Pulmonary artery endothelial cell (primary cell): ENCODE results near the gene DNAJC30. TPM values are rescaled to one million over a fixed set of nuclear protein-coding genes. Genes with fewer than 3 reads are reported as not detected.

Experiments
- DNase-seq: peaks from one replicate; pipeline ENCODE4 v3.0.0-alpha.2; 2011; ENCODE audit warnings: low read depth, low spot score
- total RNA-seq: library from RNA; depleted of rRNA; stranded (reverse); fragments of >200 nt; gene quantifications from 2 replicates; pipeline ENCODE4 v1.2.3, GENCODE V29; 2014

Gene DNAJC30
- total RNA-seq, 1 donor from 2014 or later, result 2.7 TPM

DNA sequence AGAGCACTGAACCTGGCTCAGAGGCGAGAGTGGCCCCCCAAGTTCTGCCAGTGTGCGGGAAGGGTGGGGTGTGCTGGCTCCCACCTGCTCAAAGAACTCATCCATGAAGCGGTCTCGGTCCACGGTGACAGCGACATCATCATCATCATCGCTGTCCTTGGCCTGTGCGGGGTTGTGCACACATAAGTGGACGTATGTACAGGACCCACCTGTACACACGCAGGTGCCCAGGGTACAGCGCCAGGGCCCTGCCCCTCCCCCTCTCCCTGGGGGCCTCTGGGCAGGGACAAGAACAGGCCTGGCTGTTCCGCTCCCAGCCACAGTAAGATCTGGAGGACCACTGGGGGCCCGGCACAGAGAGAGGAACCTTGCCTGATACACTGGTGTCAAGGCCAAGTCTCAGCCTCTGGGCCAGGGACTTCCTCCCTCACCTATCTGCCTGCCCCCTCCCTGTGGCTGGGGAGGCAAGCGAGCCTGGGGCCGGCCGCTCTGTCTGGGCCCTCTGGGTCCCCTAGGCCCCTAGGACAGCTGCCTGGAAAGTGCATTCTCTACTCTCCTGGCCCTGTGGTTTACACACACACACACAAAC, 25.8 kb upstream of the DNAJC30 start:
- no peak for DNase-seq

DNA sequence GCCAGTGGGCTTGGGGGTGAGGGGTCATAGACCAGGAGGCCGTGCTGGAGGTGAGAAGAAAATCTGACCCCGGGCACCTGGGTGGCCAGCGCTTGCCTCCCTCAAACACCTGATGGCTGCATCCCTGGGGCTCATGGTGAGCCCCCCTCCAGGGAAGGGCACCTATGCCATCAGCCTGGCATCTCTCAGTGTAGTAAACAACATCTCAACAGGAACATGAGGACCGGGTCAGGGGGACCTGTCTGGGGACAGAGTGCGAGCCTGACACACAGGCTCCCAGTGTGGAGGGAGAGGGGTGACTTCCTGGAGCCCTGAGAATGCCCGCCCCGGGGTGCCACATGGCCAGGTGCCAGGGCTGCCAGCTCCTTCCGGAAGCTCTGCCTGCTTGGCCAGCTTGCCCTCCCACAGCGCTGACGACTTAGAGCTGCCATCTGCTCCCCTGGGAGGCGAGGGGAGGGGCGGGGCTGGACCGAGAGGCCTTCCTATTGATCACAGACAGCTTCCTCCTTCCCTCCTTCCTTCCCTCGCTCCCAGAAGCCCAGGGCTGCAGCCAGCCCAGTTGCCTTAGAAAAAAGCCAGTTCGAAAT, 23.9 kb upstream of the DNAJC30 start:
- DNase-seq, result no peak

DNA sequence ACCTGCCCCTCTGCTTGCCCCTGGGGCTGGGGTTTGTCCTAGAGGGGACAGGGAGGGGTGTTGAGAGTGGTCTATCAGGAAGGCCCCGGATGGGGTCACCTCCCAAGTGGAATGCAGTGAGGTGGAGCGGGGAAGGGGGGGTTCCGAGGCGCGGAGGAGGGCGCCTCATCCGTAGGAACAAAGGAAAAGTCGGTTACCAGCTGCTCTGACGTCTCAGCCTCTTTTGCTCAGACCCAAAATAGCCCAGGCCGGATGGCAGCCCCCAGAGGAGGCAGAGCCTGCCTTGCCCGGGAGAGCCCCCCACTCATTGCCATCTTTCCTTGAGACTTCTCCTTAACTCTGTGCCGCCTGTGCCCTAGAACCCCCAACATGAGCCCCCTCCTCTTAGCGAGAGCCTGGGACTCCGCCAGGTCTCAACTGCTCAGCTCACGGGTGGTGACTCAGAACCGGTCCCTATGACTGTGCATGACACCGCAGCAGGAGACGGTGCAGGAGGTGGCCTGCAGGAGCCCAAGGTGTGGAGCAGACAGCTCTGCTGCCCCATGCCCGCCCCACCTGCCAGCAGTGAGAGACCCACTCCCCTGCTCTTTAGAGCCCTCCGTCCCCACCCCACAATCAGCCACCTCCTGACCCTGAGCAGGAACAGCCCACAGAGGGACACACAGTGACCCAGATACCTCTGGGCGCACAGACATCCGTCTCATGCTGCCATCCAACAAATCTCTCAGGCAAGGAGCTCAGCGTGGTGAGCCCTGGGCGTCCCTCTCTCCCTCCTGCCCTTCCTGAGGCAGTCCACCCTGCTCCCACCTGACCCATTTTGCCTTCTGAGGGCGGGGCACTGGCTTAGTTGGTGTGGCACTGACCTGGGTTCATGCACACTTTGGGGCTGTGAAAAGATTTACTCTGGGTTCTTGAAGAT, 23.1 kb upstream of the DNAJC30 start:
- no peak for DNase-seq

DNA sequence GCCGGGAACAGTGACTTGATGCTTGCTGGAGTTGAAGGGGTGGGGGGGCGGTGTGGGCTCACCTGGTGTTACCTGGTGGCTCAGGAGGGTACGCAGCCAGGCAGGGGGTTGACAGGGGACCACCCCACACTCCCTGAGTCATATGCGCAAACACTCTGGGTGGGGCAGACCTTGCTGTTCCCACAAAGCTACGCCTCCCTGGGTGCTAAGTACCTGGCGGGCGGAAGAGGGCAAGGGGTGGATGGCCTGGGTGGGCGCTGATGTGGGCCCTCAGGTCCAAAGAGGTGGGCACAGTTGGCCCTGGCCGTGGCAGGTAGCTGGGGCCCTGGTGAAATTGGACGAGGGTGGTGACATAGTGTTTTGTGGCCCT, 22.3 kb upstream of the DNAJC30 start:
- DNase-seq, result no peak

DNA sequence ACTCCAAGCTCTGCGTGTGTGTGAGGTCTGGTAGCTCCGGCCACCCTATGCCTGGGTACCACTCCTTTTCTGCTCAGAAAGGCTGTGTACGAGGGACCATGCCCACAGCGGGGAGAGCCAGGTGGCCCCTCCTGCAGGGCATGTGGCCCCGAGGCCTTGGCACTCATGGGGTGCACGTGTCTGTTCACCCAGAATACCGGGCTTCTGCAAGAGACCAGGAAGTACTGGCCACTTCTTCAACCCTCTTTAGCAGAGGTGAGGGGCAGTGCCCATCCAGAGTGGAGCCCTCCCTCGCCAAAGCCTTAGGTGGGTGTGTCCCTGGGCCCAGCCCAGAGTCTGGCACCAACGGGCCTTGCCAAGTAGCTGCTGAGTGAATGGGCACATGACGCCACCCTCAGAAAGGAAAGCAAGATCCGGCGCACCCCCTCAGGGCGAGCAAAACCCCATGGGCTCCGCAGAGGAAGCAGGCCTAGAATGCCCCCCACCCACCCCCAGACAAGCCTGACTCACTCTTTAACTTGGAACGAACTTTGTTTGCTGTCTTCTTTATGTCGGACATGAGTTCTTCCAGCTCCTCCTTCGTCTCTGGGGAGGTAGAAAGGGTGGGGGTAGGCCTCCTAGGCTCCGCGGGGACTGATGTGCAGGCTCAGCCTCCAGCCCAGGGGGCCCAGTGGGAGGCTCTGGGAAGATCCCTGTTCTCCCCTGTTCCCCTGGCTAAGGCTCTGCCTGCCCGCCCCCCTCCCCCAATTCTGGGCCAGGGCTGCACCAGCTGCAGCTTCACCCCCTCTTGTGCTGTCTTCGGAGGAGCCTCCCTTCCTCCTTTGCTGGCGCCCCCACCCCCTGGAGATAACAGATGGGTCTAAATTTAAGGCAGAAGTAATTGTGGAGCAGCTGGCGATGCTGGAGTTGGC, 21.6 kb upstream of the DNAJC30 start:
- DNase-seq, result no peak

DNA sequence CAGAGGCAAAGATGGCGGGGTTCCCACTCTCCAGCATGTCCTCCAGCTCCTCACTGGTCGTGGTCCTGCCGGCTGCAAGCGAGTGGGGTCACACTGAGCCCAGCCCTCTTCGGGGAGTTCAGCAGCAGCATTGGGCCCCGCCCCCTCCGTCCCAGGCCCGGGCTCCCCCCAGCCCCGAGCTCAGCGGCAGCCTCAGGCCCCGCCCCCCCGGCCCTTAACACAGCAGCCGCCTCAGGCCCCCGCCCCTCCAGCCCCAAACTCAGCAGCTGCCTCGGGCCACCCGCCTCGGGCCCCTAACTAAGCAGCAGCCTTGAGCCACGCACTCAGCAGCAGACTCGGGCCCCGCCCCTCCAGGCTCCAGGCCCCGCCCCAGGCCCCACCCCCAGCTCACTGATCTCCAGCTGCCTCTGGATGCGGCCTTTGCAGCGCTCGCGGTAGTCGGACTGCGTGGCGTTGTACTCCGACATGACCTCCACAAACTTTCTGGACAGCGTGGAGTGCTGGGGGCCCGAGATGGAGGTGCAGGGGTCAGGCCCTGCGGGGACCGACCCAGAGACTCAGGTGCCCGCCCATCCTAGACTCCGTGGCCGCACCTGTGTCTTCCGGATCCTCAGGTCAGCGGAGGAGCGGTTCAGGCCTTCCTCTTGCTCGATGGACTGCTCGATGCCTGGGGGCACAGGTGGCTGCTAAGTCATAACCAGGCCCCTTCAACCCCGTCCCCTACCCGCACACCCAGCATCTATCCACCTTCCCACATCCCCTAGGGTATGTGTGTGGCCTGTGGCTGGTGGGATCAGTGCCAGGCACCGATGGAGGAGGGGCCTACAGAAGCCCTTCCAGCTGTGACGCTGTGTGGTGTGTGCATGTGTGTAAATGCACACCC, 20.7 kb upstream of the DNAJC30 start:
- DNase-seq, result no peak

DNA sequence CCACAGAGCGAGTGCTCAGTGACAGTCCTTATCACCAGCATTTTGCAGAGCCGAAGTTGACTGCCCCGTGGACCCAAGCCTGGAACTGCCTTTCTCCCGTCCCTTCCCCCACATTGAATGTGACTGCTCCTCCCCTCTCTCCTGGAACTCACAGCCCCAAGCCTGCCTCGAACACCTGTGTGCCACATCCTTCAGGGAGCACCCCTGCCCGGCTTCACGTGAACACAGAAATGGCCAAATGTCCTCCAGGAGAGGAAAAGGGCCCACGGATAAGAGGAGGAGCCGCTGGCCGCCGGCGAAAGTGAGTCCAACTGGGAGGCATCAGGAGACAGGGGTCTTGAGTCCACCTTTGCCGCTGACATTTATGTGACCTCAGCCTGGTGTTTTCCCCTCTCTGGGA, 20.0 kb upstream of the DNAJC30 start:
- no peak for DNase-seq

DNA sequence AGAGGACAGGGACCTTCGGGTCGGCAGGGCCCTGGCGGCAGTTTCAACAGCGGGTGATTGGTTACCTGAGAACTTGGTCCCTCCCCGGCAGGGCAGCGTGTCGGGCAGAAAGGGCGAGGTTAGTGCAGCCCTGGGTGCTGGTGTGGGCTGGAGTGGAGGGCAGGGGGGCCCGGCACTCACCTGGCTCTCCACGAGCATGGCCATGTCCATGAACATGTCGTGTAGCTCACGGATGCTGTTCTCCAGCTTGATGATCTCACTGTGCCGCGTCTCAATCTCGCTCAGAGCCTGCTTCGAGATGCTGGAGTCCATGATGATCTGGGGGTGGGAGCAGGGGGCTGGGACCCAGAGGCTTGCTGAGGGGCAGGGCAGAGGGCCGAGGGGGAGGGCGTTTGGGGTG, 19.4 kb upstream of the DNAJC30 start:
- DNase-seq, result no peak

DNA sequence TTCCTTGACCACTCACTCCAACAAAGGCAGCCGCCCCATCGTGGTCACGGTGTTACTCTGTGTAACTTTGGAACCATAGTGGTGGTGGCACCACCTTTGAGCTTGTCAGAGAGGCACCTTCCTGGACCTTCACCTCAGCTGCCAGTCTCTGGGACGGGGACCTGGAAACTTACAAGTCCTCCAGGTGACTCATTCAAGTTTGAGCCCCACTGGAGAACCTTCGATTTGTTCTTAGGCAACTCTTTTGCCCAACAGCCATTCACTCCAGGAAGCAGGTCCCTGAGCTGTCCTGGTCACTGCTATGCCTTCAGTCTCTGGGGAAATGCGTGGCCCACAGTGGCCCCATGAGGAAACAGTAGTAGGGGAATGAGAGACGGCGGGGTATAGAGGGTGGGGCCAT, 19.0 kb upstream of the DNAJC30 start:
- DNase-seq, result no peak

DNA sequence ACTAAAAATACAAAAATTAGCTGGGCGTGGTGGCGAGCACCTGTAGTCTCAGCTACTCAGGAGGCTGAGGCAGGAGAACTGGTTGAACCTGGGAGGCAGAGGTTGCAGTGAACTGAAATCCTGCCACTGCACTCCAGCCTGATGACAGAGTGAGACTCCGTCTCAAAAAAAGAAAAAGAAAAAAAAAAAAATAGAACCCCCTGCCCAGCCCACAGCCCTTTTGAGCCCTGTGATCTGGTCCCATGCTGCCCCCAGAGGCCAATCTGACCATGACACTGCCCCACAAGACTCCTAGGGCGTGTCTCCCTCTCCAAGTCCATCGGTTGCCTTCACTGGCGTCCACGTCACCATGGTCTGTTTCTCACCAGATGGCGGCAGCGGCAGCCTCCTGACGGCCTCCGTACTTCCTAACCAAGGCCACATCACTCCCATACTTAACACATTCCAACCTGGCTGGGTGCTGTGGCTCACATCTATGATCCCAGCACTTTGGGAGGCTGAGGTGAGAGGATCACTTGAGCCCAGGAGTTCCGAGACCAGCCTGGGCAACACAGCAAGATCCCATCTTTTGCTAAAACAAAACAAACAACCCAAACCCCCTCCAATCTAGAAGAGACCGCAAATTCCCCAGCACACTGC, 18.2 kb upstream of the DNAJC30 start:
- DNase-seq, result no peak

DNA sequence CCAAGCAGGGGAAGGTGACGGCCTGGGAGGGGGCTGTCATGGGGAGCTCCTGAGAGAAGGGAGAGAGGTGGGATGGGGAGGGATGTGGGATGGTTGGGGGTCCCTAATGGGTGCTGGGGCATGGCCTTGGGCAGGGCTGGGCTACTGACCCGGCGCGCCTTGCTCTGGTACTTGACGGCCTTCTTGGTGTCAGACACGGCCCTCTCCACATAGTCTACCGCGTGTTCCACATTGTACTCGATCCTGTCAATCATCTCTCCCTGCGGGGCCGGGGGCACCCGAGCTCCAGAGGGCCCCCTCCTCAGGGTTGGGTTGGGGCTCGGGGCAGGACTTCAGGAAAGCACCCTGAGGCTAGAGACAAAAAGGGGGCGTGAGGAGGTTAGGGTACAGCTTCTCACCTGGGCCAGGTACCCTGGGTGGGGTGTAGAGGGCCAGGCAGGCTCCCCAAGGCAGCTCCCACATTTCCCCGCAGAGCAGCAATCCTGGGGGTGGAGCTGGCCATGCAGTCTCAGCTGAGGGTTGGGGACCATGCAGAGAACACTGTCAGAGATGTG, 17.4 kb upstream of the DNAJC30 start:
- DNase-seq, result no peak

DNA sequence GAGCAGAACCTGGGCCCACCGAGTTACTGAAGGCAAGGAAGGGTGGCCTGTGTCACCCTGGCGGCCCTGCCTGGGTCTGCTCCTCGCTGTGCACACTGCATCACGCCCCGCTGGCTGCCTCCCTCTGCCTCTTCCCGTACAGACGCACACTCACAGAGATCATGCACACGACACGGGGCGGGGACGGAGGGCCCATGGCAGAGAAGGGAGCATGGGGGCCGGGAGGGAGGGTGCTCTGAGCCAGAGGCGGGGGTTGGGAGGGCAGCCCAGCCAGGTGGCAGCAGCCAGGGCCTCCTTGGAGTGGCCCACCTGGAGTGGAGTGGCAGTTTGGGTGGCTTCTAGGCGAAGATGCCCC, 16.8 kb upstream of the DNAJC30 start:
- DNase-seq, result no peak

DNA sequence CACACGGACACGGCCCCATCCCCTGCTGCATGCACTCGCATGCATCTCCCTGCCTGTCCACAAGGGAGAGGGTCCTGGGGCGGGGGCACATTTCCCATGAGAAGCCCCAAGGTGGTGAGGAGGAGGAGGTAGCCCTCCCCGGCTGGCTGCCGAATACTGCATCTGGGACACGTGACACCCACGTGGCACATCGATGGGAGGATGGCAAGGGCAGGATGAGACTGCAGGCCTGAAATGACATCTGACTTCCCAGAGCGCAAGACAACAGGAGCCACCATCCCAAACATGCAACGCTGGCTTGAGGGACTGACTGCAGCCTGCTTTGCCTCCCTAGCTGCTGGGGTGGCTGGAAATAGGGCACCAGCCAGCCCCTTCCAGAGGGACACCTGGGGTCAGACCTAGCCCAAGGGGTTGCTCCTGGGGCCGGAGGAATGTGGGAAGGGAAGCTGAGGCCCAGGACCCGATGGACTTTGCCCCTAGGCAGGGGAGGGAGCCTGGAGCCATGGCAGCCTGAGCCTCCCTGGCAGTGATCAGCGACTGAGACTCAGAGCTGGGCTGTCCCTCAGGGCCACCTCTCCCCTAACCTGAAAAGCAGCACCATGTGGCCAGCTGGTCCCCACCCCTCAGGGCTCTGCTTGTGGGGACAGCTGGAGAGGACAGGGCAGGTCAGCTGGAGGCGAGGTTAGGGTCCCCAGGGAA, 16.3 kb upstream of the DNAJC30 start:
- no peak for DNase-seq

DNA sequence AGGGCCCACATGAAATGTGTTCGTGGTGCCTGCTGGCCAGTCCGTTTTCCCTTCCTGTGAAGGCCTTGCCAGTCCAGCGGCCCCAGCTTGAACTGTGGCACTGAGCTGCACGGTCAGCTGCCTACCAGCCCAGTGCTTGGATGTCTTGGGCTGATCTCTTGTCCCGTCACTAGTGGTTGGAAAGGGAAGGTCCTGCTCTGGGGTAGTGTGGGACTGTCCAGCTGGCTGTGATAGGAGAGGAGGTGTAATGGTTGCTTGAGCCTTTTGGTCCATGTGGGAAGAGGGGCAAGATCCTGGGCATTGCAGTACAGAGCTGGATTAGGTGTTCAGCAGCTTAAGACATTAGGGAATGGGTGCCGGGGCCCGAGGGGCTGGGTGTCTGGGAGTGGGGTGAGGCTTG, 15.2 kb upstream of the DNAJC30 start:
- no peak for DNase-seq

DNA sequence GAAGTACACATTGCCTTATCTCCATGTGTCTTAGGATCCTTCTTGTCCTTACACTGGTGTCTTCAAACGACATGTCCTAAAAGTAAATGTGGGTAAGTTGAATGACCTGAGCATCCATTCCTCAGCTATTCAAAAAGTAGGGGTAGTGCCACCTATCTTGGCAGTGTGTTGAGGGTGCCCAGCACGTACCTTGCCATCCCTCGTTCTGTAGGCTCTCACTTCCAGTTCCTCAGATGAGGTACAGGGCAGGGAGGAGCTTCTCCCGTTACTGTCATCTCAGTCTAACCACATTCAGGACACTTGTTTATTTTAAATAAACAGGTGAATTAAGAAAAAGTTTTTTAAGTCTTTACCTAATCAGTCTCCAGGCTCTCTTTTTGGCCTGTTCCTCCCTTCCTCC, 13.1 kb upstream of the DNAJC30 start:
- no peak for DNase-seq

DNA sequence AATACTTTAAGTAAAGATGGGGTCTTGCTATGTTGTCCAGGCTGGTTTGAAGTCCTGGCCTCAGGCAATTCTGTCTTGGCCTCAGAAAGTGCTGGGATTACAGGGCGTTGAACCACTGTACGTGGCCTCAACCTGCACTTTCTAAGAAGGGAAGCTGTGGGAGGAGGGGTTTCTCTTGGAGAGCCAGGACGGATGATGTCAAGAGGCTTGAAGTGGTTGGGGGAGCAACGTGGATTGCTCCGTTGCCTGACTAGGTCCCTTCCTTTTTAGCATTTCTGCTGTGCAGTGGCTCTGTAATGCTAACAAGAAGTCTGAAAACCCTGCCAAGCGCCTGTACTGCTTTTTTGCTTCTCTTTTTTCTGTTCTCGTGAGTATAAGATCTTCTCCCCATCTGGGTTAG, 7.4 kb upstream of the DNAJC30 start:
- DNase-seq, result no peak

DNA sequence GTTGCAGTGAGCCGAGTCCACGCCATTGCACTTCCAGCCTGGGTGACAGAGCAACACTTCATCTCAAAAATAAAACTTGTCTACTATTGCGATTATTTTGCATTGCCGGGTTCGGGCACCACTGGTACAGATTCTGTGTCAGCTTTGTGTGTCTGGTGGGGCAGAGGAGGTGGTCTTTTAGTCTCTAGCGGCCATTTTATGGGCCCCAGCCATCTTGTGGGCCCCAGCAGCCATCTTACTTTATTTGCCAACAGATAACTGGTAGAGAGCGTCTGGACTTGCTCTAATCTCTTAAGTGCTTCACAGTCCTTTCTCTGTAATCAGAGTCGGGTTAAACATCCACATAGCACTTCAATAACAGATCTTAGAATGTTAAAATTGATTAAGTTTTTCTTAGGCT, 5.0 kb upstream of the DNAJC30 start:
- DNase-seq, result no peak

DNA sequence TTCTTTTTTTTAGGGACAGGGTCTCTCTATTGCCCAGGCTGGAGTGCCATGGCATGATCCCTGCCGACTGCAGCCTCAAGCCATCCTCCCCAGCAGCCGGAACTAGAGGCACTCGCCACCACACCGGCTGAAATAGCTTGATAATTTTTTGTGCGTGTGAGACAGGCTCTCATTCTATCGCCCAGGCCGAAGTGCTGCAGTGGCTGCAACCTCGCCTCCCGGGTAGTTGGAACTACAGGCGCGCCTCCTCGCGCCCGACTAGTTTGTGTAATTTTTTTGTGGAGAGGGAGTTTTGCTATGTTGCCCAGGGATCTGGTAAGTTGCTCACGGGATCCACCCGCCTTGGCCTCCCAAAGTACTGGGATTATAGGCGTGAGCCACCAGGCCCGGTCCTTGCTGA, 2.1 kb upstream of the DNAJC30 start:
- DNase-seq, result no peak
